Osteocyte (in vitro differentiated cells): ENCODE data around the gene FOXJ2. TPM values are rescaled to one million over a fixed set of nuclear protein-coding genes. Genes with fewer than 3 reads are reported as not detected.
"Not testable (repeated sequence)": the region's sequence is repeated elsewhere in the genome, so short reads cannot be mapped to it uniquely, and the experiment has no call there.

Experiments used
- DNase-seq: peaks from one replicate; pipeline ENCODE4 v3.0.0; 2021; ENCODE audit warnings: mixed read lengths; ENCODE audit not compliant: unreplicated experiment; ENCODE audit errors: extremely low spot score
- H3K27ac Mint-ChIP-seq: one replicate; pipeline ENCODE4 v1.8.0; 2021; ENCODE audit warnings: mild to moderate bottlenecking, mixed read lengths; ENCODE audit not compliant: unreplicated experiment
- H3K27me3 Mint-ChIP-seq: one replicate; pipeline ENCODE4 v1.8.0; 2021; ENCODE audit warnings: mixed read lengths; ENCODE audit not compliant: unreplicated experiment
- H3K36me3 Mint-ChIP-seq: one replicate; pipeline ENCODE4 v1.8.0; 2021; ENCODE audit warnings: mixed read lengths; ENCODE audit not compliant: unreplicated experiment
- H3K4me1 Mint-ChIP-seq: one replicate; pipeline ENCODE4 v1.8.0; 2021; ENCODE audit warnings: mixed read lengths; ENCODE audit not compliant: unreplicated experiment
- H3K4me3 Mint-ChIP-seq: one replicate; pipeline ENCODE4 v1.8.0; 2021; ENCODE audit warnings: mild to moderate bottlenecking, moderate library complexity, mixed read lengths; ENCODE audit not compliant: unreplicated experiment
- H3K9me3 Mint-ChIP-seq: one replicate; pipeline ENCODE4 v1.8.0; 2021; ENCODE audit warnings: mixed read lengths; ENCODE audit not compliant: unreplicated experiment
- CTCF ChIP-seq: fragments of 200-600 bp; sonication (generic); IDR thresholded peaks from 2 replicates; pipeline ENCODE4 v1.5.0; 2021; ENCODE audit warnings: antibody characterized with exemption, mild to moderate bottlenecking, moderate library complexity
- total RNA-seq: library from RNA; stranded (reverse); gene quantifications from 2 replicates; pipeline ENCODE4 v1.2.1, GENCODE V29; 2021

Gene FOXJ2
- total RNA-seq, 1 donor from 2014 or later: 20.3 TPM

- Mint-ChIP-seq H3K27ac (peak overlapping the region; percentile 100), H3K4me1 (peaks cover 10% of the 10 kb centered on the region), H3K4me3 (peak overlapping the region; percentile 94), H3K9me3 (no peaks in the 10 kb centered on the region), H3K27me3 (no peaks in the 10 kb centered on the region), H3K36me3 (no peaks in the 10 kb centered on the region)
- no peak for TF ChIP-seq CTCF
- peak; percentile 97 for DNase-seq
Measured at GRCh38 chr12:8026291-8026900, 6.1 kb upstream of the FOXJ2 start.

- H3K4me3 Mint-ChIP-seq: peak overlapping the region; percentile 94
- peak overlapping the region; percentile 100 for H3K27ac Mint-ChIP-seq
- no peaks in the 10 kb centered on the region for H3K9me3 Mint-ChIP-seq
- peaks cover 15% of the 10 kb centered on the region for H3K4me1 Mint-ChIP-seq
- no peak for TF ChIP-seq CTCF
- no peaks in the 10 kb centered on the region for H3K27me3 Mint-ChIP-seq
- DNase-seq: no peak
- no peaks in the 10 kb centered on the region for H3K36me3 Mint-ChIP-seq
Measured at GRCh38 chr12:8027856-8028255, 4.7 kb upstream of the FOXJ2 start.

- no peak overlapping the region for H3K4me3 Mint-ChIP-seq
- no peak for DNase-seq
- no peak overlapping the region for H3K27ac Mint-ChIP-seq
- no peaks in the 10 kb centered on the region for H3K9me3 Mint-ChIP-seq
- no peak for TF ChIP-seq CTCF
- no peaks in the 10 kb centered on the region for H3K36me3 Mint-ChIP-seq
- peaks cover 18% of the 10 kb centered on the region for H3K4me1 Mint-ChIP-seq
- no peaks in the 10 kb centered on the region for H3K27me3 Mint-ChIP-seq
Measured at GRCh38 chr12:8028267-8028666, 4.2 kb upstream of the FOXJ2 start.

GRCh38 chr12:8030189-8030588 lies 2.3 kb upstream of the FOXJ2 start:
- Mint-ChIP-seq H3K27me3 (no peaks in the 10 kb centered on the region), H3K4me3 (no peak overlapping the region), H3K4me1 (peaks cover 36% of the 10 kb centered on the region), H3K27ac (no peak overlapping the region), H3K36me3 (no peaks in the 10 kb centered on the region), H3K9me3 (no peaks in the 10 kb centered on the region)
- no peak for TF ChIP-seq CTCF
- no peak for DNase-seq

- H3K9me3 Mint-ChIP-seq, H3K4me3 Mint-ChIP-seq, DNase-seq, H3K27me3 Mint-ChIP-seq, H3K27ac Mint-ChIP-seq, H3K36me3 Mint-ChIP-seq: not testable (repeated sequence)
- H3K4me1 Mint-ChIP-seq: peaks cover 42% of the 10 kb centered on the region
Measured at GRCh38 chr12:8031017-8031416, 1.5 kb upstream of the FOXJ2 start.

- peaks cover 48% of the 10 kb centered on the region for H3K4me1 Mint-ChIP-seq
- DNase-seq: no peak
- peaks cover 4% of the 10 kb centered on the region for H3K36me3 Mint-ChIP-seq
- H3K9me3 Mint-ChIP-seq: no peaks in the 10 kb centered on the region
- H3K4me3 Mint-ChIP-seq: peak overlapping the region; percentile 79
- peak overlapping the region; percentile 81 for H3K27ac Mint-ChIP-seq
- no peaks in the 10 kb centered on the region for H3K27me3 Mint-ChIP-seq
- no peak for TF ChIP-seq CTCF
Measured at GRCh38 chr12:8031872-8032241, 659 bp upstream of the FOXJ2 start.
